Chondrocyte (in vitro differentiated cells): Measurements from ENCODE around the gene SIGLEC11. TPM values are rescaled to one million over a fixed set of nuclear protein-coding genes. Genes with fewer than 3 reads are reported as not detected.
A peak's percentile ranks its signal among the peaks of the same experiment; 100 is the strongest.

Experiments
- DNase-seq: peaks from one replicate; pipeline ENCODE4 v3.0.0; 2021; ENCODE audit warnings: mixed read lengths, low spot score
- H3K27ac Mint-ChIP-seq: one replicate; pipeline ENCODE4 v1.8.0; 2021; ENCODE audit warnings: mild to moderate bottlenecking, moderate library complexity, mixed read lengths; ENCODE audit not compliant: unreplicated experiment
- H3K27me3 Mint-ChIP-seq: 2 replicates; pipeline ENCODE4 v1.8.0; 2021; ENCODE audit warnings: low read depth, mixed read lengths
- H3K36me3 Mint-ChIP-seq: 2 replicates; pipeline ENCODE4 v1.8.0; 2021; ENCODE audit warnings: low read depth, mixed read lengths
- H3K4me1 Mint-ChIP-seq: 2 replicates; pipeline ENCODE4 v1.8.0; 2021; ENCODE audit warnings: low read depth, mild to moderate bottlenecking, mixed read lengths
- H3K4me3 Mint-ChIP-seq: one replicate; pipeline ENCODE4 v1.8.0; 2021; ENCODE audit warnings: mild to moderate bottlenecking, moderate library complexity, mixed read lengths; ENCODE audit not compliant: unreplicated experiment
- H3K9me3 Mint-ChIP-seq: 2 replicates; pipeline ENCODE4 v1.8.0; 2021; ENCODE audit warnings: low read depth, mixed read lengths
- CTCF ChIP-seq: fragments of 200-600 bp; sonication (generic); IDR thresholded peaks from 2 replicates; pipeline ENCODE4 v1.5.0; 2021; ENCODE audit warnings: antibody characterized with exemption, mild to moderate bottlenecking, moderate library complexity
- total RNA-seq: library from RNA; stranded (reverse); gene quantifications from 3 replicates; pipeline ENCODE4 v1.2.1, GENCODE V29; 2021

Gene SIGLEC11
- total RNA-seq, 1 donor from 2014 or later, result not detected

DNA sequence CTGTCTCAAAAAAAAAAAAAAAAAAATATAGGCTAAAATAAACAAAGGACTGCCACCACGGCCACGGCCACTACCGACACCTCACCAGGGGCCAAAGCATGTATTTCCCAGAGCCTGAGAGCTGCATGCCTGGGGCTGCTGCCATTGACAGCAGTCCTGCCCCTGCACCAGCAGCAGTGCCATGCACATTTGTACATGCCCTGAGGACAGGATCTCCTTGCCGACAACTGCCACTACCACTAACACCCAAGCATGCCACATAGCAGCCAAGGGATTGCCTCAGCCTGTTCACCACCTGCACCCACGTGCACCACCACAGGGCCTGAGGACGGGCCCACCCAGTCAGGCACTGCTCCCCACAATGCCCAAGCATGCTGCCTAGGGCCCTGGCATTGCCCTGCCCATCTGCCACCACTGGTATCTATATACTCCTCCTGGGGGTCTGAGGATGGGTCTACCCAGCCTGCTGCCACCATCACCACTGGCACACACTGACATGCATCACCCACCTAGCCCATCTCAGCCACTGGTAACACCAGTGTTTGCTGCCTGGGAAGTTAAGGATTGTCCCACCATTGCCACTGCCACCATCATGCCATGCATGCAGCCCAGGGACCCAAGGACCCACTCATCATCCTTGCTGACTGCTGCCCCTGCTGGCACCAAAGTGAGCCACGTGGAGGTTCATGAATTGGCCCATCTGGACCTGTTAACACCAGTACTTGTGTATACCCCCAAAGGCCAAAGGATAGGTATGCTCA, 21.1 kb downstream of the SIGLEC11 start:
- TF ChIP-seq CTCF, result peak; percentile 13
- no peak overlapping the region for H3K27ac Mint-ChIP-seq
- no peak overlapping the region for H3K4me3 Mint-ChIP-seq
- peaks cover 24% of the 10 kb centered on the region for H3K27me3 Mint-ChIP-seq
- no peaks in the 10 kb centered on the region for H3K36me3 Mint-ChIP-seq
- peaks cover 5% of the 10 kb centered on the region for H3K4me1 Mint-ChIP-seq
- H3K9me3 Mint-ChIP-seq, result no peaks in the 10 kb centered on the region
- DNase-seq, result peak; percentile 64

DNA sequence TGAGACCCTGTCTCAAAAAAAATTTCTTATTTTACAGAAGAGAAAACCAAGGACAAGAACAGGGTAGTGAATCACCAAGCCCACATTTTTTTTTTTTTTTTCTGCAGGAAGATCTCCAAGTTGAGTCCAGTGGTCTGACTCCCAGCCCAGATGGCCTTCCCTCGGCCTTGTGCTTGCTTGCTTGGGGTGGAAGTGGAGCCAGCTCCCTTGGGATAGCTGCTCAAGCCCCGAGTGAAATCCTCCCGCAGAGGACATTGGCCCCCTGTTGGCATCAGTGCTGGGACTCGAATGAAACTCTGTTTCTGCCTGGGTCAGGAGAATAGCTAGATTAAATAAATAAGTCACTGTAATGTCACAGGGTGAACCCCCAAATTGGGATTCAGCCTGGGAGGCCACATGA, 22.3 kb downstream of the SIGLEC11 start:
- peak; percentile 55 for DNase-seq
- no peaks in the 10 kb centered on the region for H3K36me3 Mint-ChIP-seq
- no peak for TF ChIP-seq CTCF
- H3K27ac Mint-ChIP-seq, result no peak overlapping the region
- no peaks in the 10 kb centered on the region for H3K9me3 Mint-ChIP-seq
- H3K4me1 Mint-ChIP-seq, result peaks cover 5% of the 10 kb centered on the region
- no peak overlapping the region for H3K4me3 Mint-ChIP-seq
- peaks cover 24% of the 10 kb centered on the region for H3K27me3 Mint-ChIP-seq

- peaks cover 16% of the 10 kb centered on the region for H3K27me3 Mint-ChIP-seq
- no peaks in the 10 kb centered on the region for H3K9me3 Mint-ChIP-seq
- peak; percentile 97 for TF ChIP-seq CTCF
- peaks cover 7% of the 10 kb centered on the region for H3K4me1 Mint-ChIP-seq
- H3K4me3 Mint-ChIP-seq, result peak overlapping the region; percentile 38
- H3K27ac Mint-ChIP-seq, result no peak overlapping the region
- peak; percentile 82 for DNase-seq
- H3K36me3 Mint-ChIP-seq, result peaks cover 3% of the 10 kb centered on the region
Observed at GRCh38 chr19:49937750-49938381, 23.1 kb downstream of the SIGLEC11 start.

- peak; percentile 7 for DNase-seq
- Mint-ChIP-seq H3K36me3 (peaks cover 8% of the 10 kb centered on the region), H3K27me3 (peaks cover 8% of the 10 kb centered on the region), H3K27ac (no peak overlapping the region), H3K4me3 (no peak overlapping the region), H3K4me1 (peaks cover 12% of the 10 kb centered on the region), H3K9me3 (no peaks in the 10 kb centered on the region)
- no peak for TF ChIP-seq CTCF
Observed at GRCh38 chr19:49936549-49936948, 24.4 kb downstream of the SIGLEC11 start.

DNA sequence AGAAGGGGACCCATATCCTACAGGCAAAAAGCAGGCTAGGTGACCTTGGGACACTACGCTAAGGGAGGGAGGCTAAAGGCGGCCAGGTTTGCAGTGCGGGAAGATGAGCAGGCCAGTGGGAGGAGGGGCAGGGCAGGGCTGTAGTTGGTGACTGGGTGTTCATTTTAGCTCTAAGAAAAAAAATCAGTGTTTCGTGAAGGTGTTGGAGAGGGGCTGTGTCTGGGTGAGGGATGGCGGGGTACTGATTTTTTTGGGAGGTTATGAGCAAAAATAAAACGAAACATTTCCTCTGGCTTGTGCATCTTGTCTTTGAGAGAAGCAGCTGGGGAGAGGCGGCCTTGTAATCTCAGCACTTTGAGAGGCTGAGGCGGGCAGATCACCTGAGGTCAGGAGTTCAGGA, 27.3 kb downstream of the SIGLEC11 start:
- no peak for TF ChIP-seq CTCF
- Mint-ChIP-seq H3K27ac (no peak overlapping the region), H3K36me3 (peaks cover 12% of the 10 kb centered on the region), H3K9me3 (no peaks in the 10 kb centered on the region), H3K27me3 (no peaks in the 10 kb centered on the region), H3K4me3 (no peak overlapping the region), H3K4me1 (peaks cover 23% of the 10 kb centered on the region)
- no peak for DNase-seq
